NCI-H2029 (cell line): Measurements from ENCODE around the gene PROZ.
"Not testable (repeated sequence)": the region's sequence is repeated elsewhere in the genome, so short reads cannot be mapped to it uniquely, and the experiment has no call there.

ENCODE experiments used
- DNase-seq: peaks from one replicate; lab custom pipeline; 2025; lab: John Stamatoyannopoulos, UW

Gene PROZ

DNA sequence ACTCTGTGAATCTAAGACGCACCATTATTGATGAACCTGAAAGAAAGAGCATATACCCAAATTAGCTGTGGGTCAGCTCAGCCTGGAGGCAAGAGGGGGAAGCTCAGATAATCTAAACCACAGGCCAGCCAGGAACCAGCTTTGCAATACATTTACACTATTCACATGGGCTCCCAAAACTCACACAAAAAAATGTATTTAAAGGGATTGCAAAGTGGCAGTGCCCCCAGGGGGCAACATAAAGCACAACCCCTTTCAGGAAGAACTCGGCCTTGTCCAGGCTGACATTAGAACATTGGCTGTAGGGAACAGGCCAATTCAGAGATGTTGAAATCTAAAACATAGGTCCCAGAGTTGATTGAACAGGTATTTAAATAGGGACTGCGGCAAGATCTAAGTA lies 3.2 kb upstream of the PROZ start:
- DNase-seq = no peak

DNA sequence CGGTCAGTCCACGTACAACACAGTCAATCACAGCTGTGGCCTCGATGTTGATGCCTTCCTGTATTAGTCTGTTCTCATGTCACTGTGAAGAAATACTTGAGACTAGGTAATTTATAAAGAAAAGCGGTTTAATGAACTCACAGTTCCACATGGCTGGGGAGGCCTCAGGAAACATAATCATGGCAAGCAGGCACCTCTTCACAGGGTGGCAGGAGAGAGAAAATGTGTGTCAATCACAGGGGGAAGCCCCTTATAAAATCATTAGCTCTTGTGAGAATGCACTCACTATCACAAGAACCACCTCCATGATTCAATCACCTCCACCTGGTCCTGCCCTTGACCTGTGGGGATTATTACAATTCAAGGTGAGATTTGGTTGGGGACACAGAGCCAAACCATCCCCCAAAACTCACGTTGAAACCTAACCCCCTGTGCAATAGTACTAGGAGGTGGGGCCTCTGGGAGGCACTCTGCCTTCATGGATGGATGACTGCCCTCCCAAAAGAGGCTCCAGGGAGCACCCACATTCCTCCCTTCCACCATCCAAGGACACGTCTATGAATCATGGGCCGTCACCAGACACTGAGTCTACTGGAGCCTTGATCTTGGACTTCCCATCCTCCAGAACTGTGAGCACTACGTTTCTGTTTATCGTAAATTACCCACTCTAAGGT lies 2.3 kb upstream of the PROZ start:
- DNase-seq = no peak

DNA sequence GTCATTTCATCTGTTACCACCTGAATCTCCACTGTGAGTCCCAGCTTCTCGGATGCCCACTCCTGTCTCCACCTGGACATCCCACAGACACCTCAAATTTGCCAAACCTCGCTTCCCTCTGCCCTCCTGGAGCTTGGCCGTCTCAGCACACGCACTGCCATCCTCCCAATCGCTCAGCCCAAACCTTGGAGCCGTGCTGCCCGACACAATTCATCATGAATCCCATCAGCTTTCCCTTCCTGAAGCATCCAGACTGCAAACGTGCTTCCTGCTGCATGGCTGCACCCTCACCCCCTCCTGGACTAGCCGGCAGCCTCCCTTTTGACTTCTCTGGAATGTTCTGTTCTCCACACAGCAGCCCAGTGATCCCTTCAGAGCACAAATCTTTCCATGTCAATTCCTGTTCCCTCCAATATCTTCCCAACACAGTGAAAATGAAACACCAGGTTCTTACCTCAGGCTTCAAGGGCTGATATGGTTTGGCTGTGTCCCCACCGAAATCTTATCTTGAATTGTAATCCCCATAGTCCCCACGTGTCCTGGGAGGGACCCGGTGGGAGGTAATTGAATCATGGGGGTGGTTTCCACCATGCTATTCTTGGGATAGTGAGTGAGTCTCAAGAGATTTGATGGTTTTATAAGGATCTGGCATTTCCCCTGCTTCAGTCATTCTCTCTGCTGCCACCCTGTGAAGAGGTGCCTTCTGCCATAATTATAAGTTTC lies 1.1 kb upstream of the PROZ start:
- no peak for DNase-seq

DNA sequence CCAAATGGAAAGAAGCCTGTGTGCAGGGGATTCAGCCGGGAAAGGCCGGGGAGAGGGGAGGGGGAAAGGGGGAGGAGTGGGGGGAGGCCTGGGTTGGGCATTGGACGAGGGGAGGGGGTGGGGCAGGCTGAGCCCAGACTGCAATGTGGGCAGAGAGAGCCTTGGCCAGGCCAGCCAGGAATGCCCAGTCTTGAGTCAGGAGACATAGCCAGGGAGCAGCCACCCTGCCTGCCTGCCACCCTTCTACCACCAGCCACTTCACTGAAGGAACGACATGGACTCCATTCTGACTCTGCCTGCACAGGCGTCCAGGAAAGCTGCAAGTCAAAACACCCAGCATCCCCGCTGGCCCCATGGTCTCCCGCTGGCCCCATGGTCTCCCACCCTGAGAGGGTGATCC lies 498 bp downstream of the PROZ start:
- DNase-seq = no peak

DNA sequence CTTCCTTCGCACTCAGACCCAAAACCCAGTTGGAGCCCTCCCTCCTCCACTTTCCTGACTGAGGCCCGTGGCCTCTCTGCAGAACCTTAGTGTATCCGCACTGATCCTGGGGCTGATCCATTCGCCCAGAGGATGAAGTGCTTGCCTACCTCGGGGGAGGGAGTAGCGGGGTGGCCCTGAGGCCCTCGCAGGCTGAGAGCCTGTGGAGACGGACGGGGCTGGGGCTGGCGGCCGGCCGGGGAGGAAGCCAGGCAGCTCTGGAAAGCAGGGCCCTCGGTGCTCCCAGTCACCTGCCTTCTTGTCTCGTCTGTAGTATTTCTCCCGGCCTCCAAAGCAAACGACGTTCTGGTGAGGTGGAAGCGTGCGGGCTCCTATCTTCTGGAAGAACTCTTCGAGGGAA lies 1.3 kb downstream of the PROZ start:
- no peak for DNase-seq

DNA sequence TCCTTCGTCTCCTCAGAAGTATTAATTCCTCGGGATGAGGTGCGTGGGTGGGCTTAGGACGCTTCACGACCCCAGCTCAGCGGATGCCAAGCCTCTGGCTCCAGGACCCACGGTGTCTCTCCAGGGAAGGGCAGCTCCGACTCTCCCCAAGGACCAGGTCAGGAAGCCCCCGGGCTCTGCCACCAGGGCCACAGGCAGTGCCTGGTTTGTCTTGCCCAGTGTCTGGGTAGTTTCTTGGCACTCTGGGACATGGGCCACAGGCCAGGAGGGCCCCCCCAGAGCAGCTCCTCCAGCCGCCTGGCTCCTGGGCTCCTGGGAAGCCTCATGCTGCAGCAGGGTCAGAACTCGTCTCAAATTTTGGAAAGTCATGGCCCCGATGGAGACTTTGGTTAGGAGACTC lies 2.5 kb downstream of the PROZ start:
- DNase-seq = no peak

DNA sequence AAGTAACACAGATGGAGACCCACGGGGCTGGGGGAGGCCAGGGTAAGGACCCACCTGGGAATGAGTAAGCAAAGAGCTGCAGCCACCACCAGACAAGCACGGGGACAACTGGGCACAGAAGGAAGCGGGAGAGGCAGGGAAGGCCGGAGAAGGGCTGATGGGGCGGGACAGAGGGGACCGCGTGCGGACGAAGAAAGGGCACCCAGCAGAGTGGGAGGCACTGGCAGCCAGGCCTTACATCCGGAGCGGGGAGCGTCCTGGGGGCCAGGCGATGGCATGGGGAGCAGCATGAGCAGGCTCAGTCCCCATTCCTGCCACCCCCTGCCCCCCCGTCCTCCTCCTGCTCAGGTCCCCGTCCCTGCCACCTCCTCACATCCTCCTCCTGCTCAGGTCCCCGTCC lies 3.0 kb downstream of the PROZ start:
- no peak for DNase-seq

DNA sequence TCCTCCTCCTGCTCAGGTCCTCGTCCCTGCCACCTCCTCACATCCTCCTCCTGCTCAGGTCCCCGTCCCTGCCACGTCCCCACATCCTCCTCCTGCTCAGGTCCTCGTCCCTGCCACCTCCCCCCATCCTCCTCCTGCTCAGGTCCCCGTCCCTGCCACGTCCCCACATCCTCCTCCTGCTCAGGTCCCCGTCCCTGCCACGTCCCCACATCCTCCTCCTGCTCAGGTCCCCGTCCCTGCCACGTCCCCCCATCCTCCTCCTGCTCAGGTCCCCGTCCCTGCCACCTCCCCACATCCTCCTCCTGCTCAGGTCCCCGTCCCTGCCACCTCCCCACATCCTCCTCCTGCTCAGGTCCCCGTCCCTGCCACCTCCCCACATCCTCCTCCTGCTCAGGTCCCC lies 3.5 kb downstream of the PROZ start:
- DNase-seq = not testable (repeated sequence)

DNA sequence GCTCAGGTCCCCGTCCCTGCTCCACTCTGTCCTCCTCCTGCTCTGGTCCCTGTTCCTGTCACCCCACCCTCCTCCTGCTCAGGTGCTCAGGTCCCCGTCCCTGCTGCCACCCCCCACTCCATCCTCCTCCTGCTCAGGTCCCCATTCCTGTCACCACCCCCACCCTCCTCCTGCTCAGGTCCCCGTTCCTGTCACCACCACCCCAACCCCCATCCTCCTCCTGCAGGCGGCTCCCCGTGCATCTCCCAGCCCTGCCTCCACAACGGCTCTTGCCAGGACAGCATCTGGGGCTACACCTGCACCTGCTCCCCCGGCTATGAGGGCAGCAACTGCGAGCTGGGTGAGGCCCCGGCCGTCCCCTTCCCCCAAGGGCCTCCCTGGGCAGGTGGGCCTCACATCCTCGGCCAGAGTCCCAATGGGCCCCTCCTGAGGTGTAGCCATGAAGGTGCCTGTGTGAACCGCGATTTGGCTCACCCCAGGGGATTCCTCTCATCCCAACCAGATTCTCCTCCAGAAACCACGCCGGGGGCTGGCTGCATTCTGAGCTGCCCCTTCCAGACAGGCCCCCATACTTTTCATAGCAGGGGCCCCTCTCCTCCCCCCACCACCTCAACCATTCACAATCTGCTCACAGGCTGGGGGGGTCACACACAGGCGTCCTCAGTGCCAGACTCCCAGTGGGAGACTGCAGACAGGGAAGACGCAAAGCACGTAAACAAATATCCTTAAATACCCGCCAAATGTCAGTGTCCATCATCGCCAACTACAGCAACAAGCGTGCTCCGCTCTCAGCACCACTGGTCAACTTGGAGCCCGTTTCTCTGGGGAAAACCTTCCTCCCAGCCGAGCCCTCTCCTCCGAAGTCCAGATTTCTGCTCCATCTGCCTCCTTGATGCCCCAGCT lies 4.6 kb downstream of the PROZ start:
- no peak for DNase-seq

DNA sequence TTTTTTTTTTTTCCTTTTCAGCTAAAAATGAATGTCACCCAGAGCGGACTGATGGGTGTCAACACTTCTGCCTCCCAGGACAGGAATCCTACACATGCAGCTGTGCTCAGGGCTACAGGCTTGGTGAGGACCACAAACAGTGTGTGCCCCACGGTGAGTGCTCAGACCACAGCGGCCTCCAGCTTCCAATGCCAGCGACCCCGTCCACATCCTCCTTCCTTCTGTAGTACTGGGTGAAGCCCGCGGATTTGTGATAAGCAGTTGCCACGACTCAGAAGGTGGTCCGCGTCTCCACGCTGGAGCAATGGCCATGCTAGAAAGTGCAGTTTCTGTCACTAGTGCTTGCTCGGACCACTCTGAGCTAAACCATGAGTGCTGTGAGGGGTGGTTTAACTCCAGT lies 6.0 kb downstream of the PROZ start:
- DNase-seq = no peak

DNA sequence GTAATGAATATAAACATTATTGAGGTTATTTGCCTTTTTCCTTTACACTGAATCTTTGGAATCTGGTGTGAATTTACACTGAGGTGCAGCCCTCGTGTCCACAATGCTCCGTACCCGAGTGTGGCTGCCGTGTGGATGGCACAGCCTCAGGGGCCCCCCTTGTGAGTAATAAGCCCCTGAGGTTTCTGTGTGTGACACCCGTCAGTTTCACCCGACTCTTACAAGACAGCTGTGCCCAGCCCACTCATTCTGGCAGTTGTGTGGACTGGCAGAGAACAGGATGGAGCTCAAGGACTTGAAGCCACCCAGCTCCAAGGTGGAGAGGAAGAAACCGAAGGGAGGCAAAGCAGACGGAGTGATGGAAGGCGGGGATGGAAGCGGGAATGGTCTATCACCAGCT lies 7.8 kb downstream of the PROZ start:
- no peak for DNase-seq

DNA sequence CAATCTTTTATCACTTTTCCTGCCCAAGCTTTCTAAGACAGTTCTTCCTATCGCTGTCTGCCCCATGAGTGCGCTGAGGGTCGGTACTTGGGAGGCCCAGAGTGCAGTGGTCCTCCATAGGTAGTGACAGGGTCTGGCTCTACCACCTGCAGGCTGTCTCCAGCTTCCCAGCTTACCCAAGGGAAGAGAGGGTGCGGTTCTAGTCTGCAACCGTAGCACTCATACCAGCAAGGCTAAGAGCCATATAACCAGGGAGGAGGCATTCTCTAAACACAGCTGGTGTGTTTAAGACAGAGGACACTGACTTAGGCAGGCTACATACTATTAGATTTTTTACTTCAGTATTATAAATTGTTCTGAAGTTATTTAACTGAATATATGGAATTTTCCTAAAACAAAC lies 8.2 kb downstream of the PROZ start:
- no peak for DNase-seq

DNA sequence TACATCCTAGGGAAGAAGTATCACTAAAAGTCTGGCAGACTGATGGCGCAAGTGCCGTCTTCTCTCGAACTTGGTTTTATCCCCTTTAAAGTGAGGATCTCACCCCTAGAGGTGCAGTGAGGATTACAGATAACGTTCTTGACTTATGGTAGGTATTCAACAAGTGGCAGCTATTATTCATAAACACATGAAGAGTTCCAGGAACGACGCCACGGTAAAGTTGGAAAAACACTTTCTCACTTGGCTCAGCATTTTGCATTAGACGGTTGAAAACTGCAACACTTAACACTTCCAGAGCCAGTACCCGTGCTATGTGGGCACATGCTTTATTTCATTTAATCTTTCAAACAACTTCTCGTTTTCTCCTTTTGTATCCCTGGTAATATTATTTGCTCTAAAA lies 8.7 kb downstream of the PROZ start:
- DNase-seq = no peak

DNA sequence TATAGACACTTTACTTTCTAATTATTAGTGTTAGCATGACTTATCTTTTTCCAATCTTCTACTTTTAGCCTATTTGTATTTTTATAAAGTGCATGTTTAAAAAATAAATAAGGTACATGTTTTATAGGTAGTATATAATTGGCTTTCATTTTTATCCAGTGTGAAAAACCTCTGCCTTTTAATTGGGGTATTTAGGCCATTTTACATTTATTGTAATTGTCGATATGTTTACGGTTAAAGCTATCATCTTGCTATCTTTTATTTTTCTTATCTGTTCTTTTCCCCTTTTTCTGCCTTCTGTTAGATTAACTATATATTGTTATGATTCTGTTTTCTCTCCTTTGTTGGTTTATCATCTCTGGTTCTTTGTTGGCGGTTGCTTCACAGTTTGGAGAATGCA lies 9.1 kb downstream of the PROZ start:
- no peak for DNase-seq

DNA sequence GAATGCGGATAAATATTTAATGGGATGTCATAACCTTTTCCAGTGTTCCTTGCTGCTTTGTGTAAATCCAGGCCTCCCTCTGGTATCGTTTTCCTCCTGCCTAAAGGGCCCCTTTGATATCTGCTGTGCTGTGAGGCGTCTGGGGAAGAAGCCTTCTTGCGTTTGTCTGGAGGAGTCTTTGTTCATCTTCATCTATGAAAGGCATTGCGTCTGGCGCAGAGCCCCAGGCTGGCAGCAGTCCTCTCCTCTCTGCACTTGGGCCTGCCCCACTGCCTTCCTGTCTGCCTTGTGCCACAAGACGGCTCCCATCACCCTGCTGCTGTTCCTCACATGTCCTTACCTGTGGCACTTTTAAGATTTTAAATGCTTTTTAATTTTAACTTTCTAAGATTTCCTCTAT lies 9.8 kb downstream of the PROZ start:
- DNase-seq = no peak

DNA sequence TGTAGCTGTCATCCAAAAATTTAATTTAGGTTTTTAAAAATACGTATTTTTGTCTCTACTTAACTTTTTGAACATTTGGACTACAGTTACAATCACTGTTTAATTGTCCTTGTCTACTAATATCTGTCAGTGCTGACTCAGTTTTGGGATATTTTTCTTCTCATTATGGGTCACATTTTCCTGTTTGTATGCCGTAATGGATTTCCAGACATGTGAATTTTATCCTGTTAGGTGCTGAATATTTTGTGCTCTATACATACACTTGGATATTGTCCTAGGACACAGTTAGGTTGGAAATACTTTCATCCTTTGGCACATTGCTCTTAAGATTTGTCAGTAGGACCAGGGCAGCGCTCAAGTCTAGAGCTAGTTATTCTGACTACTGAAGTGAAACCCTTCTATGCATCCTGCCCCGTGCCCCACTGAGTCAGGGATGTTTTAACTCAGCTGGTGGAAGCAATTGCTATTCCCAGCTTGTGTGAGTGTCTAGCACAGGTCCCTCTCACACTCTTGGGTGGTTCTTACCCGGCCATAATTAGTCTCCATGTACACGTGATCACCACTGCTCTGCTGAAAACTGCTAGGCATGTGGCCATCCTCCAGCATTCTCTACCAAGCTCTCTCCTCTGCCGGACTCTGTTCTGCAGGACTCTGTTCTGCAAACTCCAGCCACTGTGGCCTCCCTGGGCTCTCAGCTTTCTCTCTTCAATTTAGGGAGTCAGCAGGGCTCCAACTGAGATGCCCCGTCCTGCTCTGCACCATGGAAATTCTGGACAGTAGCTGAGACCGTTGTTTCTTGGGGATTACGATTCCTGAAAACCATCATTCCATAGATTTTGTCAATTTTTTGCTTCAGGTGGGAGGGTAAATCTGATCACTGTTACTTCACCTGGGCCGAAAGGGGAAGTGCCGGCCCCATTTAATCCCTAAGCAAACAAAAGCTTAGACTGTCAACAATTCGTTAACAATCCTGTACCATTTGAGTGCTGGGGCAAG lies 11.1 kb downstream of the PROZ start:
- no peak for DNase-seq

DNA sequence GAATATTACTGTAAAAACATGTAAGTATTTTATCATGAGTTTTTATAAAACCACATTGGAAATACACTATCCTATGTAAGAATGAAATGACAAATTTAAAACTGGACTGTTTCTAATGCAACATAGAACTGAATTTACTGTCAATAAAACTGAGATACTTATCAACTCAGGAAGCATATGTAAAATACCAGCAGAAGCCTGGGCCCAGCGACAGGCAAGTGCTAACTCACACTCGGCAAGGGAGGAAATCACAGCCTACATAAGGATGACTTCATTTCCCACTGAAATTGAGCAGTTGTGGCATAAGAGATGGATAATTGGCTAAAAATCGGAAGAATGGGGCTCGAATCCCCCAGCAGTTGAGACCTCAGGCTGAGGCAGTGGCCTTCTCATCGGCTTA lies 12.1 kb downstream of the PROZ start:
- no peak for DNase-seq

DNA sequence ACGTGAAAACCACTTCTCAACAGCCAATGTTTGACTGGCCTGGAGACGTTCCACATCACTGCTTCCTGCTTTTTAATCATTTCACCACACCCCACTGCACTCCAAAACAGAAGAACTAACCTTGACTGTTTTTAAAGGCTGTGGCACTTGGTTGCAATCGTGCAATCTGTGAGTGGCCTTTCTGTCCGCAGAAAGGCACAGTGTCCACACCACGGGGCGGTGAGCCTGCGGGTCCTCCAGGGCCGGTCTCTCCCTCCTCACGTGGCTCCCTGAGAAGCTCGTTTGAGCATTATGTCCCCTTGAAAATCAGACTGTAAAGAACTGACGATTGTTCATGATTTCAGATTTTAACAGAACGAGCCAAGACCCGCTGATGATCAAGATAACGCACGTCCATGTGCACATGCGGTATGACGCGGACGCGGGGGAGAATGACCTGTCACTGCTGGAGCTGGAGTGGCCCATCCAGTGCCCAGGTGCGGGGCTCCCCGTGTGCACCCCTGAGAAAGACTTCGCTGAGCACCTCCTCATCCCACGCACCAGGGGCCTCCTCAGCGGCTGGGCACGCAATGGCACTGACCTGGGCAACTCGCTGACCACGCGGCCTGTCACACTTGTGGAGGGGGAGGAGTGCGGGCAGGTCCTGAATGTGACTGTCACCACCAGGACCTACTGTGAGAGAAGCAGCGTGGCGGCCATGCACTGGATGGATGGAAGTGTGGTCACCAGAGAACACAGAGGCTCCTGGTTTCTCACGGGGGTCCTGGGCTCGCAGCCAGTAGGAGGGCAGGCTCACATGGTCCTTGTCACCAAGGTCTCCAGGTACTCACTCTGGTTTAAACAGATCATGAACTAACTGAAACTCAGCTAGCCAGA lies 13.0 kb downstream of the PROZ start:
- DNase-seq = no peak

DNA sequence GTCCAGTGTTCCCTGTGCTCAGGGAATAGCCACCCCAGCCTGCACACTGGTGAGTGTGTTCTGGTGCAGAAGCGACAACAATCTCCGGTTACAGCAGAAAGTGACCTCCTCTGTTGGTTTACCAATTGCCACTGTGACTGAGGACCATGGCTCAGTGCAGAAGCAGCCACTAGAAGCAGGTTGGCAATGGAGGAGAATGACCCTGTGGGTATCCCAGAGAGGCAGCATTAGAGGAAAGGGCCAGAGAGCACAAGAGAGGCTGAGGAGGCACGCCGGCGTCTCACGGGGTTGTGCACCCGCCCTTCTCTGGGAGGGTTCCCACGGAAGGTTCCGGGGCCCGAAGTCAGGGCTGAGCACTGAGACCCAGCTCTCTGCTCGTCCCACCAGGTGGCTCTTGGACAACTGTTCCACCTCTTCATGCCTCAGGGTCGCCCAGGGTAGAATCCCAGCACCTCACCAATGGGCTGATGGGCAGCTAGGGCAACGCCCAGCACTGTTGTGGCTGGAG lies 14.0 kb downstream of the PROZ start:
- no peak for DNase-seq

DNA sequence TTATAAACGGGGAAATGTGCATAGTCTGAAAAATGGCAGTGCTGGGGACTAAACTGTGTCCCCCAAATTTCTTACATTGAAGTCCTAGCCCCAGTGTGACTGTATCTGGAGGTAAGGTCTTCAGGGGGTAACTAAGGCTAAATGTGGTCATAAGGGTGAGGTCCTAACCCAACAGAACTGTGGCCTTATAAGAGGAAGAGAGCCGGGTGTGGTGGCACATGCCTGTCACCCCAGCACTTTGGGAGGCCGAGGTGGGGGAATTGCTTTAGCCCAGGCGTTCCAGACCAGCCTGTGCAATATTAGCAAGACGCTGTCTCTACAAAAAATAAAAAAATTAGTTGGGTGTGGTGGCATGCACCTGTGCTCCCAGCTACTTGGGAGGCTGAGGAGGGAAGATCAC lies 17.8 kb downstream of the PROZ start:
- DNase-seq = no peak

DNA sequence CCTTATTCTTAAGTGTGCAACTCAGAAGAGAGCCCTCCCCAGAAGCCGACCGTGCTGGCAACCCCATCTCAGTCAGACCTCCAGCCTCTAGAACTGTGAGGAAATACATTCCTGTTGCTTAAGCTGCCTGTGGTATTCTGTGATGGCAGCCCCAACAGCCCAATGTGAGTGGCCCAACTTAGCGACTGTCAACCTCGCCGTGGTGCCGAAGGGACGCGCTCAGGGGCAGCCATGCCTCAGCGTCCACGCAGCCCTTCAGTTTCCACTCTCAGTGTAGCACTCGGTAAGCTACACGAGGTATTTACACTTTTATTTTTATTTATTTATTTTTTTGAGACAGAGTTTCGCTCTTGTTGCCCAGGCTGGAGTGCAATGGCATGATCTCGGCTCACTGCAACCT lies 18.4 kb downstream of the PROZ start:
- no peak for DNase-seq
